Aorta (tissue), 5 donors: ENCODE results near the gene CAPS. TPM values are rescaled to one million over a fixed set of nuclear protein-coding genes. Genes with fewer than 3 reads are reported as not detected.

Experiments
- ATAC-seq: fragments of 200-7000 bp; cut with Tn5 transposase; one replicate; pipeline ENCODE4 v1.9.1; 2022; ENCODE audit warnings: moderate library complexity; ENCODE audit not compliant: low FRiP score
- DNase-seq, 2 donors: peaks; one replicate each; pipeline ENCODE4 v3.0.0-alpha.2; 2020
- H3K27ac ChIP-seq, 2 donors: one replicate each; pipeline ENCODE4 v1.5.1; 2013; ENCODE audit warnings: low read length in 2 of 2, mild to moderate bottlenecking in 2 of 2, moderate library complexity in 2 of 2, control low read depth in 1 of 2, inconsistent platforms in 1 of 2, low read depth in 1 of 2
- H3K27me3 ChIP-seq, 2 donors: one replicate each; pipeline ENCODE4 v1.6.1; 2013; ENCODE audit warnings: control low read depth in 1 of 2, low read length in 1 of 2, mild to moderate bottlenecking in 1 of 2, moderate library complexity in 1 of 2; ENCODE audit not compliant: insufficient read depth in 2 of 2, control insufficient read depth in 1 of 2
- H3K36me3 ChIP-seq, 2 donors: one replicate each; pipeline ENCODE4 v1.6.1; 2013; ENCODE audit warnings: control low read depth in 1 of 2, low read length in 1 of 2, mild to moderate bottlenecking in 1 of 2; ENCODE audit not compliant: insufficient read depth in 2 of 2, control insufficient read depth in 1 of 2
- H3K4me1 ChIP-seq, 2 donors: one replicate each; pipeline ENCODE4 v1.6.1; 2013; ENCODE audit warnings: low read length in 2 of 2, control low read depth in 1 of 2, mild to moderate bottlenecking in 1 of 2, moderate library complexity in 1 of 2; ENCODE audit not compliant: insufficient read depth in 2 of 2, control insufficient read depth in 1 of 2
- H3K4me3 ChIP-seq, 2 donors: one replicate each; pipeline ENCODE4 v1.5.1; 2013; ENCODE audit warnings: low read length in 2 of 2, control low read depth in 1 of 2, mild to moderate bottlenecking in 1 of 2
- H3K9me3 ChIP-seq: one replicate; pipeline ENCODE4 v1.6.1; 2013; ENCODE audit warnings: mild to moderate bottlenecking, low read length; ENCODE audit not compliant: control insufficient read depth
- WGBS, 2 donors: extraction: QIAGEN DNeasy Blood & Tissue Kit; methylation state at CpG; one replicate each; pipeline ENCODE4 v1.1.7; 2013; 5-methylcytosine and 5-hydroxymethylcytosine counted together
- intact Hi-C, 2 donors: fragments of 100-400 bp; cut with DNase I; formaldehyde crosslinking; loops; one replicate each; pipeline versions ENCODE4 v1.14.2 to v1.15.0; 2022
- polyA plus RNA-seq, 2 donors: library from polyadenylated mRNA; stranded (reverse); fragments of 200-250 nt; gene quantifications; one replicate each; pipeline ENCODE4 v1.2.3, GENCODE V29; 2013
- total RNA-seq, 2 donors: library from RNA; stranded (reverse); fragmentation: NEBNext Ultra II Directional; extraction: Animal tissue kit (Norgen Biotek cat#: 25700); gene quantifications; one replicate each; pipeline ENCODE4 v1.2.1, GENCODE V29; 2021
- donor health status: healthy with polysubstance abuse.
- donor health status: Bipolar disorder and iron deficiency.
- donor health status: DM: no; HTN: no; CAD: no.
- donor health status: DM: no; HTN: no; CAD: no.
- donor health status: DM: yes; HTN: yes; CAD: no.

Gene CAPS
- total and polyA plus RNA-seq, 4 donors: 9.3 to 70.9 (median 11.7) TPM

DNA sequence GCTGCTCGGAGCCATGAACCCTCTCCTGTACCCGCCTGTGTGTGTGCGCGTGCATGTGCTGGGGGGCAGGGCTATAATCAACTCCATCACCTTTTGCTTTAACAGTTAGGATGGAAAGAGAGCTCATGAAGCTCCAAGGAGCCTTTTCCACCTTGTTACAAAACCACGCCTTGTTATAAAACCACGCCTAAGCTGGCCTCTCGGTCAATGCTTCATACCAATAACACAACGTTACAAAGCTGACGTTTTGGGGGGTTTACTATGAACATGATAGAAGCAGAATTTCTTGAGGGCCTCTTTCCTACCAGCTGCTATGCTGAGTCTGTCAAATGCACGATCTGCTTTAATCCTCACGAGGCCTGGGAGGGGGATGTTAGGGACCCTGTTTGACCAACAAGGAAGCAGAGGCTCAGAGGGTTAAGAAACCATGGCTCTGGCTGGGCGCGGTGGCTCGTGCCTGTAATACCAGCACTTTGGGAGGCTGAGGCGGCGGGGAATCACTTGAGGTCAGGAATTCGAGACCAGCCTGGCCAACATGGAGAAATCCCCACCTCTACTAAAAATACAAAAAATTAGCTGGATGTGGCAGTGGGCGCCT lies 11.9 kb downstream of the CAPS start:
- intact Hi-C loops: no loop called here
- DNase-seq (no peak), ATAC-seq (no peak)
- Histone ChIP-seq H3K4me3 (no peak overlapping the region), H3K27ac (no peak overlapping the region), H3K4me1 (no peaks in the 10 kb centered on the region), H3K9me3 (no peaks in the 10 kb centered on the region), H3K27me3 (no peaks in the 10 kb centered on the region), H3K36me3 (peaks cover 0 to 8% of the 10 kb centered on the region in 2 donors)
- WGBS, 2 donors: 87 to 90% methylated on average over 18 of the region's 18 CpGs

- Histone ChIP-seq H3K4me3 (no peak overlapping the region), H3K27me3 (no peaks in the 10 kb centered on the region), H3K9me3 (no peaks in the 10 kb centered on the region), H3K36me3 (peaks cover 0 to 8% of the 10 kb centered on the region in 2 donors), H3K4me1 (no peaks in the 10 kb centered on the region), H3K27ac (peak overlapping the region in 1 of 2 donors; percentile 22)
- 37% methylated on average over 14 of the region's 14 CpGs for WGBS, 2 donors
- ATAC-seq (peak; percentile 84), DNase-seq (peak in 1 of 2 donors; percentile 73)
- intact Hi-C loops: no loop called here
These were observed 12.8 kb downstream of the CAPS start for GRCh38 chr19:5926641-5927440.

- Histone ChIP-seq H3K4me3 (no peak overlapping the region), H3K27me3 (no peaks in the 10 kb centered on the region), H3K27ac (peak overlapping the region in 1 of 2 donors; percentile 22), H3K4me1 (no peaks in the 10 kb centered on the region), H3K9me3 (no peaks in the 10 kb centered on the region), H3K36me3 (peaks cover 0 to 8% of the 10 kb centered on the region in 2 donors)
- no peak for DNase-seq
- intact Hi-C loops: no loop called here
- ATAC-seq: no peak
- WGBS, 2 donors: 84 to 88% methylated on average over 8 of the region's 8 CpGs
These were observed 13.4 kb downstream of the CAPS start for GRCh38 chr19:5927441-5927821.

DNA sequence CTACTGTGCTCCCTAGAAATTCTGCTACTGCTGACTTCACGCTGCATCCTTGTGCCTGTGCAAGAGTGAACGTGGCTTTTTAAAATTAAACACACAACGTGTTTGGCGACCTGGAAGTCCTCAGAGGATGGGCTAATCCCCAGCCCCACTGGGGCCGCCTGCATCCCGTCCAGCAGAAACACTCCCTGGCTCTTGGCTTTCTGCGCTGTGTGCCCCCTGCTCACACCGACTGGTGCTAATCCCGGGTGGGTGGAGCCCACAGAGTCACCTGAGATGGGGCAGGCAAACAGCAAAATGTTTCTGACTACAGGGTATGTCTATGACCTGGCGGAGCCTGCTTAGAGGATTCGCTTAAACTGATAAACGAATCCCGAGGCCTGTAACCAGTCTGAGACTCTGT lies 15.1 kb downstream of the CAPS start:
- no peak overlapping the region for H3K27ac ChIP-seq
- DNase-seq: no peak
- peaks cover 0 to 11% of the 10 kb centered on the region in 2 donors for H3K36me3 ChIP-seq
- 87% methylated on average over 13 of the region's 13 CpGs for WGBS, 2 donors
- H3K9me3 ChIP-seq: no peaks in the 10 kb centered on the region
- no peak overlapping the region for H3K4me3 ChIP-seq
- no peaks in the 10 kb centered on the region for H3K4me1 ChIP-seq
- no peak for ATAC-seq
- H3K27me3 ChIP-seq: no peaks in the 10 kb centered on the region
- intact Hi-C loops: no loop called here

DNA sequence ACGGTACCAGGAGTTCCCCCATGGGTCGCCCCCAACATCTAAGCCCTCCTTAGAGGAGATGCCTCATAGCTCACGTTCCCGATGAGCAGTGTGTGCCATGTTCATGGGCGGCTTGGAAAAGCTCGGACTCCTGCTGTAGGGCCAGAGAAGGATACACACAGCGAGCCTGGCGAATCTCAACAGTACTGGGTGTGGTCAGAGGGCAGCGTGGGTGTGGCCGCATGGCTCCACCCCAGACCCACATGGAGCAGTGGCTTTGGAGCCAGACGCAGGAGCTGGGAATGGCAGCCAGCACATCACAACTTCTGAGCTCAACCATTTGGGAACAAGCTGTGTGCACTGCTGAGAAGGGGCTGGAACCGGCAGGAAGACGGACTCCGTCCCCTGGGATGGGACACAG lies 15.6 kb downstream of the CAPS start:
- ATAC-seq: no peak

GRCh38 chr19:5931251-5931650 lies 17.2 kb downstream of the CAPS start:
- WGBS, 2 donors: 86 to 89% methylated on average over 11 of the region's 11 CpGs

More for the DNA sequence above, 15.6 kb downstream of the CAPS start:
- WGBS, 2 donors: 85 to 88% methylated on average over 14 of the region's 14 CpGs
- H3K27me3 ChIP-seq: no peaks in the 10 kb centered on the region
- DNase-seq: no peak
- peaks cover 0 to 11% of the 10 kb centered on the region in 2 donors for H3K36me3 ChIP-seq
- H3K4me1 ChIP-seq: no peaks in the 10 kb centered on the region
- H3K9me3 ChIP-seq: no peaks in the 10 kb centered on the region
- no peak overlapping the region for H3K27ac ChIP-seq
- H3K4me3 ChIP-seq: no peak overlapping the region
- intact Hi-C loops: no loop called here

GRCh38 chr19:5932146-5932545 lies 18.1 kb downstream of the CAPS start:
- H3K4me3 ChIP-seq: no peak overlapping the region
- no peaks in the 10 kb centered on the region for H3K4me1 ChIP-seq
- no peaks in the 10 kb centered on the region for H3K27me3 ChIP-seq
- no peak for DNase-seq
- 96% methylated on average over 18 of the region's 18 CpGs for WGBS, 2 donors
- peaks cover 0 to 9% of the 10 kb centered on the region in 2 donors for H3K36me3 ChIP-seq
- no peak overlapping the region for H3K27ac ChIP-seq
- ATAC-seq: no peak
- intact Hi-C loops: no loop called here
- no peaks in the 10 kb centered on the region for H3K9me3 ChIP-seq

More at GRCh38 chr19:5931251-5931650, 17.2 kb downstream of the CAPS start:
- no peak for DNase-seq
- H3K4me3 ChIP-seq: no peak overlapping the region
- H3K9me3 ChIP-seq: no peaks in the 10 kb centered on the region
- H3K27ac ChIP-seq: no peak overlapping the region
- H3K27me3 ChIP-seq: no peaks in the 10 kb centered on the region
- intact Hi-C loops: no loop called here
- no peak for ATAC-seq
- no peaks in the 10 kb centered on the region for H3K4me1 ChIP-seq
- peaks cover 0 to 9% of the 10 kb centered on the region in 2 donors for H3K36me3 ChIP-seq

DNA sequence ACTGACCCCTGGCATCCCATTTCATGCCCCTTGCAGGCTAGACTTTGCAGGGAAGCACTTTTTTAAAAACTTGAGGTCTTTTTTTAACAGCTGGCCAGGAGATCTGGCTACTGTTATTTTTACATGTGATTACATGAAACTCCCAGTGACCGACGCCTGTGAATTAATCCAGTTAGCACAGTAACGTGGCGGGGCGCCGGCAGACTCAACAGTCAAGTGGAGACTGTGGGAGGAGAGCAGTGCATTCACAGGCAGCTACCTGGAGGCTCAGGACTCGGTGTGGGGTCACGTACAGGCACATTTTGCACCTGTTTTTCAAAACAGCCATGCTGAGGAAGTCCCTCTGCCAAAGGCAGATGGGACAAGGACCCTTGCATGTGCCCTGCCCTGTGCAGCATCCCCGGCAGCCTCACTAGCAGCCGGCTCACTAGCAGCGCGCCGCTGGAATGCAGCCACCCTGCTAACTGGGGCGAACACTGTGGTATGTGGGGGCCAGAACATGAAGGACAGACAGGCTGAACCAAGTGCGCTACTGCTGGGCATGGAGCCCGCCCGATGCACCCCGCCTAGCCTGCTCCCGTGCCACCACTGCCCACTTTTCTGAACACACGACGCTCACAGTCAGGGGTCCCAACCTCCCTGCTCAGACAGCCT lies 18.7 kb downstream of the CAPS start:
- ATAC-seq: no peak
- Histone ChIP-seq H3K4me3 (no peak overlapping the region), H3K9me3 (no peaks in the 10 kb centered on the region), H3K27me3 (no peaks in the 10 kb centered on the region), H3K36me3 (peaks cover 0 to 7% of the 10 kb centered on the region in 2 donors), H3K27ac (no peak overlapping the region), H3K4me1 (no peaks in the 10 kb centered on the region)
- intact Hi-C loops: no loop called here
- no peak for DNase-seq
- WGBS, 2 donors: 92 to 93% methylated on average over 21 of the region's 21 CpGs
